NCI-H82 (cell line): Measurements from ENCODE around the gene LRRC3.

Experiments
- DNase-seq: peaks from one replicate; lab custom pipeline; 2025; lab: John Stamatoyannopoulos, UW

LRRC3 gene

GRCh38 chr21:44479556-44480199 lies 24.4 kb downstream of the LRRC3 start:
- DNase-seq = peak; percentile 48

GRCh38 chr21:44480200-44481053 lies 25.1 kb downstream of the LRRC3 start:
- DNase-seq = no peak

GRCh38 chr21:44482581-44483287 lies 27.4 kb downstream of the LRRC3 start:
- peak; percentile 77 for DNase-seq

- DNase-seq = no peak
Observed at GRCh38 chr21:44483288-44484237, 28.3 kb downstream of the LRRC3 start.

- DNase-seq = no peak
Observed at GRCh38 chr21:44484498-44485253, 29.4 kb downstream of the LRRC3 start.

GRCh38 chr21:44485254-44485793 lies 30.0 kb downstream of the LRRC3 start:
- peak; percentile 67 for DNase-seq

GRCh38 chr21:44485796-44486195 lies 30.5 kb downstream of the LRRC3 start:
- DNase-seq = no peak

DNA sequence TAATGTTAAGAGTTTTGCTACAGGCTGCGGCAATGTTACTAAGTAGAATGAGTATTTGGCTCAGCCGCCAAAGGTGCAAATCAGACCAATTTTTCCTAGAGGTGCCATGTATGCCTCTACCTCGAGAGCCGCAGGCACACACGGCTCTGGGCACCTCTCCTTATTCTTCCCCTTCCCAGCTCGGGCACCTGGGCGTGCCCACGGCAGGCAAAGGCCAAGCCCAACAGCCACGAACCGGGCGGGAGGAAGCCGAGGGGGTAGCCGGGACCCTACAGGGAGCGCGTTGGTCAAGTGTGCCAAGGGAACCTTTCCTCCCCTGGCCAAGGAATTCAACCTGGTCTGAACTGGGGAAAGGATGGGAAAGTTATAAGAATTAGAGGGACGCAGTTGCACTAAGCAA lies 31.0 kb downstream of the LRRC3 start:
- no peak for DNase-seq

DNA sequence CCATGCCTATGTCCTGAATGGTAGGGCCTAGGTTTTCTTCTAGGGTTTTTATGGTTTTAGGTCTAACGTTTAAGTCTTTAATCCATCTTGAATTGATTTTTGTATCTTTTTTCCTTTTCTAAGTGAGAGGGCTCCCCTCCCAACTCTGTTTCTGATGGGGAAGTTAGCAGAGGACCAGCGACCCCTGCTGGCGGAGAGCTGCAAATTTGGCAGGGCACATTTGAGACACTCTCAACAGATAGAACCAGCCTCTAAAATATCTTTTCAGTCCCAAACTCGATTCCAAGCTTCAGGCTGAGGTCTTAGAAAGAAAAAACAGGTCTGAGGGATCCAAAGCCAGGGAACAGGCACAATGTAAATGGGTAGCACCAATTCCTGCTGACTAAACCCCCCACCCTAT lies 32.5 kb downstream of the LRRC3 start:
- peak; percentile 37 for DNase-seq

- DNase-seq = peak; percentile 13
Observed at GRCh38 chr21:44489962-44490361, 34.7 kb downstream of the LRRC3 start.

DNA sequence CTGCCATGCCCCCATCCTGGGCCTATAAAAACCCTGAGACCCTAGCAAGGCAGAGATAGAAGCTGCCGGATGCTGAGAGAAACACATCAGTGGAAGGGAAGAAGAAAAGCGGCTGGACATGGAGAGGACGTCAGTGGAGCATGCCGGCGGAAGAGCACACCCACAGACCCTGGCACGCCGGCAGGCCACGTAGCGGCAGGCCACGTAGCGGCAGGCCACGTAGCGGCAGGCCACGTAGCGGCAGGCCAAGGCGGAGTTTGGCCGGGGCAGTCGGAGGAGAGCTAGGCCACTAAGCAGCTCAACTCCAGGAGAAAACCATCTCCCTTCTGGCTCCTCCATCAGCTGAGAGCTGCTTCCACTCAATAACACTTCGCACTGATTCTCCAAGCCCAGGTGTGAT lies 35.1 kb downstream of the LRRC3 start:
- no peak for DNase-seq

DNA sequence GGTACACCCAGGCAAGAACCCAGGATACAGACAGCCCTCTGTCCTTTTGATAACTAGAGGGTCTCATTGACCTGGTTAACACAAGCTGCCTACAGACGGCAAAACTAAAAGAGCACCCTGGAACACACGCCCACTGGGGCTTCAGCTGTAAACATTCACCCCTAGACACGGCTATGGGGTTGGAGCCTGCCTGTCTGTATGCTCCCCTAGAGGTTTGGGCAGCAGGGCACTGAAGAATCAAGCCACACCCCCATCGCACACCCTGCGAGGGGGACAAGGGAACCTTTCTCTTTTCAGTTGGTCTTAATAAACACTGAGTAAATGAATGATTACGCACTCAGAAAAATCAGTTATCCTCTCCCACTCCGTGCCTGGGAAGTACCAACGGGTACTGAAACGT lies 35.5 kb downstream of the LRRC3 start:
- no peak for DNase-seq

DNA sequence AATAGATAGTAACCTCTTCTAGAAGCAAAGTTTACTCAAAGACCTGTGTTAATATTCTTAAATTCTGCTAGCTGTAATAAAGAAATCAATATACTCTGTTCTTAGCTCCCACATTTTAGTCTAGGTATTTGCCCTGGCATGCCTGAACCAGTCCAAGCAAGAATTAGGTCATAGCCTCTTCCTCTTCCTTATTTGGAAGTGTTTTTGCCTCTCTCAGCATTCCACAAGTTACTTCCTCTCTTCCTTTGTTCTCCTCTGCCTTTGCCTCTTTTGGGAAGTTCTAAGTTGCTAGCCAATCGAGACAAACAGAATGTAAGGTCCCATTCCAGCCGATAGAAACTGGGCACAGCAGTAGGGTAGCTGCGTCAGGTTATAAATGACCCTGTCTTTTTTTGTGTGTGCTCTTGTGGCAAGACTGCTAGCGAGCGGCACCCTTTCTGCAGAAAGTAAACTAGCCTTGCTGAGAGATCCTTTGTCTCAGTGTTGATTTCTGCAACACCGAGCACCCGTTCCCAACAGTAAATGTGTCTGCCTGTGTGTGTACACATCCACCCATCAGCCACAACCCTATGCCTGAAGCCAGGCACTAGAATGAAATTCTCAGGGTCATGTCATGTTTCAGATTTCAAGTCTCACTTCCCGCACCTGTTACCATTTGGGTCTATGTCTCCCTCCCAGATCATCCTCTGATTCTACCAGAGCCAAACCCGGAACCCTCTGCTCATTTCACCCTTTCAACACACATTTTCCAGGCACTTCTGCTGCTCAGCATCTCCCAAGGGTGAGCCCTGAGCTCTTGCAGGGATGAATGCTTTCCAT lies 37.5 kb downstream of the LRRC3 start:
- DNase-seq = no peak

GRCh38 chr21:44494418-44494817 lies 39.1 kb downstream of the LRRC3 start:
- DNase-seq = no peak

- no peak for DNase-seq
Observed at GRCh38 chr21:44494956-44495355, 39.6 kb downstream of the LRRC3 start.

DNA sequence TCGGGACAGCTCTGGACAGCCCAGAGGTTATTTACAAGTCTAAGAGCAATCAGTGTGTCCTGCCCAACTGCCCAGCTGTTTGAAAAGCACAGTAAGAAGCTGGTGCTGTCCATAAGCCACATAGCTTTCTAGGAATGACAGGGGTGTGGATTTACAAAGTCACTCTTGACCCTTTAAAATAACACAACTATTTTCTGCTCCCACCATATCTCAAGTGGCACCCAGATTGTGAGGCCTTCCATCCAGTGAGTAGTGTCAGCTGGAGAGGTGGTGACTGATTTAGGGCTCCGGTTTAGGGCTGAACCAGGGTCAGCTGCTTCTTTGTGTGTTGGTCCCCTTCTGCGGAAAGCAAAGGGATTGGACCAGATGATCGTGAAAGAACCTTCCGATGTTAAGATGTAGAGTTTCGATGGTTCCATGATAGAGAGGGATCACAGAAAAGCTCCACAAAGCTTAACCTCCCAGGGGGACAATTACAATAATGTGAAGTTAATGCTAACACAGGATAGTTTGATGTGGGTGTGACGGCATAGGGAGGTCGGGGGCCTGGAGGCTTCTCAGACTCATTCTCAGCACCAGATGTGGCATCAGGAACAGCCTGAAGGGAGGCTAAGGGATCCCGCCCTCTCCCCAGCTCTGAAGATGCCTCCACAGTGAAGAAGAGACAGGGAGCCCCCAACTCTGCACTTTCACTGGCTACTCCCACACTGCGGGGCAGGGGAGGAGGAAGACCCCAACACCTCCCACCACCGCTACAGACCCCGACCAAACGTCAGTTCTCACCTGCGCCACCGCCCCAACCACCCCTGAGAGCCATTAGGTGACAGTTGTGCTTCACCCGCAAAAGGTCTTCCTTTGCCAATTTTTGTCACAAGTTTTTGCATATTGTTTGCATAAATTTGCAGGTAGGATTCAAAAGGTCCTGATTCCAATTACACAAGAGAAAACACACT lies 40.6 kb downstream of the LRRC3 start:
- no peak for DNase-seq

GRCh38 chr21:44496564-44497550 lies 41.5 kb downstream of the LRRC3 start:
- no peak for DNase-seq
